NB4 (cell line): Measurements from ENCODE around the gene MYLK.

Source experiments
- CTCF ChIP-seq: IDR thresholded peaks from one replicate; pipeline ENCODE4 v1.5.1; 2012; ENCODE audit warnings: low read depth, low read length
- MAX ChIP-seq: IDR thresholded peaks from 2 replicates; pipeline ENCODE4 v1.6.1; 2011; ENCODE audit warnings: low read depth, low read length
- MYC ChIP-seq: IDR thresholded peaks from 2 replicates; pipeline ENCODE4 v1.6.1; 2011; ENCODE audit warnings: low read depth, low read length
- POLR2A ChIP-seq: IDR thresholded peaks from 2 replicates; pipeline ENCODE4 v1.6.1; 2011; ENCODE audit warnings: mild to moderate bottlenecking; ENCODE audit not compliant: insufficient read length; ENCODE audit errors: extremely low read depth

DNA sequence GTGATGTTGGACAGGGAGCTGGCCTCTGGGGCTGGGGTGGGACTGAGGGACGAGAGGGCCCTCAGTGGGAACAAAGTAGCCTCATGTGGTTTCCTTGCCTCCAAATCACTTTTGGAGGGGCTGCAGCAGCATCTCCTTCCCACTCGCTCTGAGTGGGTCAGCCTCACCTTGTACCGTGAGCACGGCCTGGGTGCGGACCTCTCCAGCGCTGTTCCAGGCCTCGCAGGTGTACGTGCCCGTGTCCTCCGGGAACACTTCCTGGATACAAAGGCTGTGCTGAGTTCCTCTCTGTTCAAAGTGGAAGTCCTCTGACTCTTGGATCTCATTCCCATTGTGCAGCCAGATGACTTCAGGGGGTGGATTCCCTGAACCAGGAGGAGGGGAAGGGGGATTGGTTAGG lies 175.6 kb downstream of the MYLK start:
- TF ChIP-seq POLR2A: no peak
- TF ChIP-seq CTCF: no peak
- TF ChIP-seq MAX: no peak
- TF ChIP-seq MYC: no peak
